22Rv1 (cell line): ENCODE results near the gene TSPAN33.

Experiments used
- CTCF ChIP-seq: fragments of 450-650 bp; IDR thresholded peaks from 2 replicates; pipeline ENCODE4 v1.5.1; 2017; ENCODE audit warnings: mild to moderate bottlenecking
- ZFX ChIP-seq: fragments of 450-650 bp; IDR thresholded peaks from 2 replicates; pipeline ENCODE4 v1.6.1; 2017; ENCODE audit warnings: antibody characterized with exemption, borderline replicate concordance

GRCh38 chr7:129103561-129104324 is 40.8 kb upstream of the TSPAN33 start:
- TF ChIP-seq CTCF, result no peak
- no peak for TF ChIP-seq ZFX
